Mammary epithelial cell (primary cell): ENCODE results near the gene RNASE13.

ENCODE experiments used
- EZH2 ChIP-seq: IDR thresholded peaks from 2 replicates; pipeline ENCODE4 v1.6.1; 2012; ENCODE audit warnings: low read length, inconsistent platforms, borderline replicate concordance
- TF ChIP-seq, protein P1 (sequence below), 2 donors: IDR thresholded peaks in 1 of 2; conservative IDR thresholded peaks in 1 of 2; 2 replicates each; pipeline ENCODE4 v1.5.1; 2011 to 2012; ENCODE audit warnings: inconsistent platforms in 2 of 2, low read length in 2 of 2, mild to moderate bottlenecking in 2 of 2, control low read depth in 1 of 2, low read depth in 1 of 2; ENCODE audit not compliant: insufficient read depth in 1 of 2; ENCODE audit errors: extremely low read depth in 1 of 2

DNA sequence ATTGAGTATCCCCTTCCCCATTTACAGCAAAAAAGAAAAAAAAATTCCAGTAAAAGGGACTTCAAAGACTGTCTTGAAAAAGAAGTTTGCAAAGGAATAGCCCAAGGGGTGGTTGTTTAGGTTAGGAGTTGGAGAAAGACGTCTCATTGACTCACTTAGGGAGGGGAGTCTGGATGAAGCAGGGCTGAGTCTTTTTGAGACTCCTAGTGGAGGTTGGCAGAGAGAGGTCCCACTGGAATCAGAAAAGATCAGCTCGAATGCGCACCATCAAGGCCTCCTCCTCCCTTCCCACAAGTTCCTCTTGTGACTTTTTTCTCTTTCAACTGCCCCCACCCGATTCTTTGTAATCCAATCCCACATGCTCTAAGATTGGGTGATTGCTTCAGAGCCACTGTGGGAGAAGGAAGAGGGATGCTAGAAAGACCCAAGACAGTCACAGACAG, 37.4 kb upstream of the RNASE13 start:
- TF ChIP-seq, protein P1, sequence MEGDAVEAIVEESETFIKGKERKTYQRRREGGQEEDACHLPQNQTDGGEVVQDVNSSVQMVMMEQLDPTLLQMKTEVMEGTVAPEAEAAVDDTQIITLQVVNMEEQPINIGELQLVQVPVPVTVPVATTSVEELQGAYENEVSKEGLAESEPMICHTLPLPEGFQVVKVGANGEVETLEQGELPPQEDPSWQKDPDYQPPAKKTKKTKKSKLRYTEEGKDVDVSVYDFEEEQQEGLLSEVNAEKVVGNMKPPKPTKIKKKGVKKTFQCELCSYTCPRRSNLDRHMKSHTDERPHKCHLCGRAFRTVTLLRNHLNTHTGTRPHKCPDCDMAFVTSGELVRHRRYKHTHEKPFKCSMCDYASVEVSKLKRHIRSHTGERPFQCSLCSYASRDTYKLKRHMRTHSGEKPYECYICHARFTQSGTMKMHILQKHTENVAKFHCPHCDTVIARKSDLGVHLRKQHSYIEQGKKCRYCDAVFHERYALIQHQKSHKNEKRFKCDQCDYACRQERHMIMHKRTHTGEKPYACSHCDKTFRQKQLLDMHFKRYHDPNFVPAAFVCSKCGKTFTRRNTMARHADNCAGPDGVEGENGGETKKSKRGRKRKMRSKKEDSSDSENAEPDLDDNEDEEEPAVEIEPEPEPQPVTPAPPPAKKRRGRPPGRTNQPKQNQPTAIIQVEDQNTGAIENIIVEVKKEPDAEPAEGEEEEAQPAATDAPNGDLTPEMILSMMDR (conservative IDR thresholded peaks at IDR 0.05 in 1 of 2, IDR thresholded peaks at IDR 0.05 in 1 of 2; ENCODE audit: extremely low read depth in 1 of 2, insufficient read depth in 1 of 2, low read depth in 1 of 2, low read length in 2 of 2): peak in 1 of 2 donors; percentile 11
- TF ChIP-seq EZH2: no peak
